BJ (cell line): ENCODE data around the gene IGSF11. TPM values are rescaled to one million over a fixed set of nuclear protein-coding genes. Genes with fewer than 3 reads are reported as not detected.

Source experiments
- CTCF ChIA-PET: fragments of 350-600 bp; formaldehyde crosslinking; extraction: SDS; loops from one replicate; lab custom pipeline; 2021; ENCODE audit warnings: antibody characterized with exemption, inconsistent platforms; lab: Yijun Ruan, JAX
- POLR2A ChIA-PET: fragments of 300-600 bp; sonication (Branson Sonifier 250); formaldehyde crosslinking; extraction: SDS; loops from one replicate; lab custom pipeline; 2021; ENCODE audit warnings: antibody characterized with exemption; lab: Charles Lee
- DNase-seq: peaks from one replicate; pipeline ENCODE4 v3.0.0-alpha.2; 2011; ENCODE audit warnings: low read depth
- H3K27me3 ChIP-seq: 2 replicates; pipeline ENCODE4 v1.6.0; 2011; ENCODE audit warnings: low read length; ENCODE audit not compliant: control insufficient read depth, insufficient read depth
- H3K36me3 ChIP-seq: 2 replicates; pipeline ENCODE4 v1.5.1; 2011; ENCODE audit warnings: low read length; ENCODE audit not compliant: control insufficient read depth, insufficient read depth
- H3K4me3 ChIP-seq: 2 replicates; pipeline ENCODE4 v1.5.1; 2011; ENCODE audit warnings: low read depth, mild to moderate bottlenecking, control low read depth, low read length
- CTCF ChIP-seq: IDR thresholded peaks from 2 replicates; pipeline ENCODE4 v1.5.1; 2011; ENCODE audit warnings: low read depth, mild to moderate bottlenecking, control low read depth, inconsistent platforms, low read length, moderate library complexity; ENCODE audit not compliant: insufficient read depth
- polyA plus RNA-seq: library from polyadenylated mRNA; depleted of rRNA; stranded (reverse); fragments of >200 nt; gene quantifications from 2 replicates; pipeline ENCODE4 v1.2.3, GENCODE V29; 2011

The IGSF11 gene
- polyA plus RNA-seq, 1 experiment, result 0.20 TPM

- Histone ChIP-seq H3K36me3 (no peaks in the 10 kb centered on the region), H3K4me3 (no peak overlapping the region), H3K27me3 (no peaks in the 10 kb centered on the region)
- POLR2A ChIA-PET, result no interaction called here
- DNase-seq, result no peak
- no peak for TF ChIP-seq CTCF
- CTCF ChIA-PET, result no interaction called here
Observed at GRCh38 chr3:119063471-119063870, 28.8 kb upstream of the IGSF11 start.

GRCh38 chr3:119062892-119063291 lies 28.2 kb upstream of the IGSF11 start:
- Histone ChIP-seq H3K27me3 (no peaks in the 10 kb centered on the region), H3K4me3 (no peak overlapping the region), H3K36me3 (no peaks in the 10 kb centered on the region)
- CTCF ChIA-PET, result no interaction called here
- no peak for DNase-seq
- no peak for TF ChIP-seq CTCF
- POLR2A ChIA-PET, result no interaction called here

- no peak for TF ChIP-seq CTCF
- CTCF ChIA-PET, result interaction anchor here (1.2 kb wide), 1 partner anchor 10 kb away, joined by 6 read pairs; the partner anchor contains the start of gene IGSF11
- Histone ChIP-seq H3K4me3 (no peak overlapping the region), H3K27me3 (no peaks in the 10 kb centered on the region), H3K36me3 (no peaks in the 10 kb centered on the region)
- no peak for DNase-seq
- POLR2A ChIA-PET, result no interaction called here
Observed at GRCh38 chr3:119044593-119044992, 9.9 kb upstream of the IGSF11 start.

GRCh38 chr3:119042162-119042561 lies 7.5 kb upstream of the IGSF11 start:
- no peak for DNase-seq
- H3K27me3 ChIP-seq, result peaks cover 3% of the 10 kb centered on the region; the same call in 1 of the 2 replicates
- H3K4me3 ChIP-seq, result no peak overlapping the region
- no peak for TF ChIP-seq CTCF
- ChIA-PET CTCF (no interaction called here), POLR2A (no interaction called here)
- no peaks in the 10 kb centered on the region for H3K36me3 ChIP-seq

- no peak for TF ChIP-seq CTCF
- ChIA-PET CTCF (interaction anchor here (0.6 to 3.2 kb wide), 11 partner anchors 8 to 155 kb away, joined by 3 to 35 read pairs (median 4); no protein-coding TSS in a partner anchor), POLR2A (interaction anchor here (0.5 kb wide), 1 partner anchor 68 kb away, joined by 3 read pairs; no protein-coding TSS in a partner anchor)
- H3K4me3 ChIP-seq, result peak overlapping the region; percentile 51
- H3K36me3 ChIP-seq, result no peaks in the 10 kb centered on the region
- DNase-seq, result no peak
- peaks cover 13% of the 10 kb centered on the region for H3K27me3 ChIP-seq
Observed at GRCh38 chr3:119035014-119035346, 334 bp upstream of the IGSF11 start.
